Natural killer cell treated with Interleukin-12 subunit alpha and Interleukin-12 subunit beta and Interleukin-15 and Interleukin-18, amount 100 ng/mL, for 72 hours (primary cell): ENCODE data around the gene DOCK1. TPM values are rescaled to one million over a fixed set of nuclear protein-coding genes. Genes with fewer than 3 reads are reported as not detected.

ENCODE experiments used
- total RNA-seq, 2 donors: library from RNA; stranded (reverse); gene quantifications; one replicate each; pipeline ENCODE4 v1.2.3, GENCODE V29; 2022

DOCK1 gene
- total RNA-seq, 2 donors from 2014 or later: 0.28 to 1.3 TPM

Other genes with a start within 250 kb of the DOCK1 start
- not detected for gene C10orf90, start 234.7 kb upstream of the DOCK1 start, total RNA-seq